Brain pericyte (primary cell): ENCODE data around the gene ZNF668.
"Not testable (repeated sequence)": the region's sequence is repeated elsewhere in the genome, so short reads cannot be mapped to it uniquely, and the experiment has no call there.

ENCODE experiments used
- DNase-seq: peaks from one replicate; pipeline ENCODE4 v3.0.0-alpha.2; 2012; ENCODE audit warnings: low read depth, low spot score

Gene ZNF668

DNA sequence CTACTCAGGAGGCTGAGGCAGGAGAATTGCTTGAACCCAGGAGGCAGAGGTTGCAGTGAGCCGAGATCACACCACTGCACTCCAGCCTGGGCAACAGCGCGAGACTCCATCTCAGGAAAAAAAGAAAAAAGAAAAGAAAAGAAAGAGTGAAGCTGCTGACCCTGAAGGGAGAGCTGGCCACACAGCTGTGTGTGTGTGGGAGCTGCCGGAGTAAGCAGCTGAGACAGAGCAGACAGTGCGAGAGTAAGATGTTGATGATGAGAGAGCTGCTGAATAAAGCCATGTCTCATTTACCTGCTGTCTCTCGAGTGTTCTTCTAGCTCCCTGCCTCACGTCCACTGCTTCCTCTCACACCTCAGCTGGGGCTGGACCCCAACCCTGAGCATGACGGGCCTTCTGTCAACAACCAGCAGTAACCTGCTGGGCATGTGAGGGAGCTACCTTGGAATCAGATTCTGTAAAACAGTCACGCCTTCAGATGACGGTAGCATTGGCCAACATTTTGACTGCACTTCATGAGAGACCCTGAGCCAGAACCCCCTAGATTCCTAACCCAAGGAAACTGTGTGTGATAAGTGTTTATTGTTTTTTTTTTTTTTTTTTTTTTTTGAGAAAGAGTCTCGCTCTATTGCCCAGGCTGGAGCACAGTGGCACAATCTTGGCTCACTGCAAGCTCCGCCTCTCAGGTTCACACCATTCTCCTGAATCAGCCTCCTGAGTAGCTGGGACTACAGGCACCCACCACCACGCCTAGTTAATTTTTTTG is 27.0 kb upstream of the ZNF668 start:
- not testable (repeated sequence) for DNase-seq

DNA sequence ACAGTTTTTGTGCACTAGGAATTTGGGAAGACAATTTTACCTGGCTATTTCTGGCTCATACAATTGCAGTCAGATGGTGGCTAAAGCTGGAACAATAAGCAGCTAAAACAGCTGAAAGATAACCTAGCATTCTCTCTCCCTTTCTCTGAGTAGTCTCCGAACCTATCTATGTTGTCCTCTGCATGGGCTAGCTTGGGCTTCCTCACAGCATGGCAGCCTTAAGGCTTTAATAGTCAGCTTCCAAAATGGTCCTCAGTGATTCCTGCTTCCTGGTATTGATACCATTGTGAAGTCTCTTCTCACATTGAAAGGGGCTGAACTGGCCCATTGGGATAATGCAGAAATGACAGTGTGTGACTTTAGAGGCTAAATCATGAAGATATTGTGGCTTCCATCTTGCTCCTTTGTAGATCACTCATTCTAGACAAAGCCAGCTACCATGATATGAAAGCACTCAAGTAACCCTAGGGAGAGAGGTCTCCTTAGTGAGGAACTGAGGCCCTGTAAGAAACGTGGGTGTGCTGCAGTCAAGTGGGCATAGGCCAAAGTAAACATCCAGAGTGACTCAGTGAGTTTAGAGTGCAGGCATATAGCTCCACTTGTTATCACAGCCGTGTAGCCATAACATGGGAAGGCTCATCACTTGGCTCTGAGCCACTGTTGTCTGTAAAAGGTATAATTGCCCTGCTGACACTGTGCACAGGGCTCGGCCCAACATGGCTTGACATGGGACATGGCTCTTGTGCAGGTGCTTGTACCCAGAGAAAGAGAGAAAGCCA is 26.0 kb upstream of the ZNF668 start:
- DNase-seq = peak; percentile 60

DNA sequence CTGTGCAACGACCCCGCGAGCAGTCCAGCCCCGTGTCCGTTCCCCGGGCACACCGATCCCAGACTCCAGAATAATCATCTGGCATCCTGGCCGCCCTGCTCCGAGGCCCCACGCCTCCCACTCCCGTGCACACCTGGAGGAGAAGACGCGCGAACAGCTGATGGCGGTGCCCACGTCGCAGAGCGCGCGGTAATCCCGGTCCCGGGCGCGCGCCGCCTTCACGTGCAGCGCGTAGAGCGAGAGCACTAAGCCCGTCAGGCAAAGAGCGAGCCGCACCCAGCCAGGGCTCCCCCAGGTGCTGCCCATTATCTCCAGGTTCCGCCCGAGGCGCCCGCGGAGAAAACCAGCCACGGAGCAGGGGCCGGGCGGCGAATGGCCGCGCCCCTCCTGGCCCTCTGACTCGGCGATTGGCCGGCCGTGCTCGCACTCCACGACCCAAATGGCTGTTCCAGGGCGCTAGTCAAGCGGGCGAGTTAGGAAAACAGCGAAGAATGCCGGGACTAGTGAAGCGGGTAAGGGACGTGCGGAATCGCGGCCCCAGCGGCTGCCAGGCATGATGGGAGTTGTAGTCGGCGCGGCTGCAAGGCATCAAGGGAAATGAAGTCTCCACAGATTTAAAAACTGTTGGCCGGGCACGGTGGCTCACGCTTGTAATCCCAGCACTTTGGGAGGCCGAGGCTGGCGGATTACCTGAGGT is 20.5 kb upstream of the ZNF668 start, which contains the start of gene VKORC1:
Gene VKORC1 (minus strand): TSS at position 374 of the 697 bp plus-strand sequence. CDS start 68 bp downstream, at position 306.
- peak; percentile 88 for DNase-seq

DNA sequence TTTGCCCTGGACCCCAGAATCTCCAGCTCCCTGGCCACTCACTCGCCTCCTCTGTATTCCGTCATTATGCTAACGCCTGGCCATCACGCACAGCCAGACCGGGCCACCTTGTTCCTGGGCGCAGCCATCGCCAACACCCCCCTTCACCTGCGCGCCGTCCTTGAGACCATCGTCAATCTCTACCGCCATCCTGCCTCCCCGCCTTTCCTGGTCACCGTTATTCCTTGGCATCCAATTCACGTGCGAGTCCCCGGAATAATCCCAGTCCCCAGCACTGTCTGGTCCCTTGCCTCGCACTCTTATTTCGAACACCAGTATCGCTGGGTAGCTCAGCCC is 20.0 kb upstream of the ZNF668 start:
- no peak for DNase-seq

DNA sequence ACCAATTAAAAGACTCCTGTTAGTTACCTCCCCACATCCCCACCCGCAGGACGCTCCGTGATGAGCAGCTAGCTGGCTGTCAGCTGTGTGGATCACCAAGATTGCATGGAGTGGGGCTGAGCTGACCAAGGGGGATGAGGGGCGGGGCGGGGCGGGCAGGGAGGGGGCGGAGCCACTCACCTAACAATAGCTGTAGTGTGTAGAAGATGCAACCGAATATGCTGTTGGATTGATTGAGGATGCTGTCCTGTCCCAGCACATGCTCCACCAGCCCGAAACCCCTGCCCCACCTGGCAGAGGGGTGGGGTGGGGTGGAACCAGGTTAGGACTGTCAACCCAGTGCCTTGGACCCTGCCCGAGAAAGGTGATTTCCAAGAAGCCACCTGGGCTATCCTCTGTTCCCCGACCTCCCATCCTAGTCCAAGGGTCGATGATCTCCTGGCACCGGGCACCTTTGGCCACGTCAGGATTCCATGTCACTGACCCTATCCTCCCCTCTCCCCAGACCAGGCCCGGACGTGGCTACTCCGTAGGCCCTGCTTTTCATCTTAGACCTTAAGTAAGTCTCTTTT is 19.2 kb upstream of the ZNF668 start:
- DNase-seq = no peak

DNA sequence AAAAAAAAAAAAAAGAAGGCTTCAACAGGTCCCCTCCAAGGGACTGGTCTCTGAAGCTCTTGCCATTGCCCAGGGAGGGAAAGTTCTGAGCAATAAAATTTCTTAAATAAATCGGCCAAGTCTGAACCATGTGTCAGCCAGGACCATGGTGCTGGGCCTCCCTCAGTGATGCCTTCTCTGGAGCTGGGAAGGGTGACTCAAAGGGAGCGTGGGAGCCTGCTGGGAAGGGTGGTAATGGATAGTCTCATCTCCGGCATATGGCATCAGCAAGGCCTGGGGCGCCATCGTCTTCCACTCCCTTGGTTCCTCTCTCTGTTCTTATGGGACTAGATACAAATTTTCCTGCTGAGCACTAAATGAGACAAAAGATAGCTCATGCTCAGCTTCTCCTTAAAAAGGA is 18.3 kb upstream of the ZNF668 start:
- no peak for DNase-seq

DNA sequence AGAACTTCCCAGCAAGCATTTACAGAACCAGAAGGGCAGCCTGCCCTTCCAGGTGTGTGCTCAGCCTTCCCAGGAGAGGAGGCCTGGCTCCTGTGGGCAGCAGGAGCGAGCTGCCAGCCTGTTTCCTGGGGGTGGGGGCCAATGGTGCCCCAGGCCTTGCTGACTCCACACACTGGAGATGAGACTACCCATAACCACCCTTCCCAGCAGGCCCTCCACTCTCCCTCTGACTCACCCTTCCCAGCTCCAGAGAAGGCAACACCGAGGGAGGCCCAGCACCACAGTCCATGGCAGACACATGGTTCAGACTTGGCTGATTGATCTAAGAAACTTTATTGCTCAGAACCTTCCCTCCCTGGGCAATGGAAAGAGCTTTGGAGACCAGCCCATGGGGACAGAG is 16.5 kb upstream of the ZNF668 start:
- DNase-seq = no peak

DNA sequence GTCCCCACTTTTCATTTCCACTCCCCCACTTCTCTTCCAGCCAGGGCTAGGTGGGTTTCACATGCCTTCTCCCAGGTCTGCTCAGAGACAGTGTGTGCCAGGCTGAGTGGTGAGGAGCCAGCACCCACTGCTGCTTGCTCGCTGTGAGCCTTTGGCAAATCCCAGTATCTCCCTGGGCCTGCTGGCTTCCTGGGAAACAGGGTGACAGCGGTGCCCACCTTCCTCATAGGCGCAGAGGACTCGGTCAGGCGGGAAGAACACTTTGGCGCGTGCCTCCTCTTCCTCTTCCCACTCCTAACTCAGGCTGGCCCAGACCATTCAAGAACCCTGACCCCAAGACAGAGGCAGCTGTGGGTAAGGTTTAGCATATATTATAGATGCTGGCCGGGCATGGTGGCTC is 15.2 kb upstream of the ZNF668 start:
- no peak for DNase-seq

DNA sequence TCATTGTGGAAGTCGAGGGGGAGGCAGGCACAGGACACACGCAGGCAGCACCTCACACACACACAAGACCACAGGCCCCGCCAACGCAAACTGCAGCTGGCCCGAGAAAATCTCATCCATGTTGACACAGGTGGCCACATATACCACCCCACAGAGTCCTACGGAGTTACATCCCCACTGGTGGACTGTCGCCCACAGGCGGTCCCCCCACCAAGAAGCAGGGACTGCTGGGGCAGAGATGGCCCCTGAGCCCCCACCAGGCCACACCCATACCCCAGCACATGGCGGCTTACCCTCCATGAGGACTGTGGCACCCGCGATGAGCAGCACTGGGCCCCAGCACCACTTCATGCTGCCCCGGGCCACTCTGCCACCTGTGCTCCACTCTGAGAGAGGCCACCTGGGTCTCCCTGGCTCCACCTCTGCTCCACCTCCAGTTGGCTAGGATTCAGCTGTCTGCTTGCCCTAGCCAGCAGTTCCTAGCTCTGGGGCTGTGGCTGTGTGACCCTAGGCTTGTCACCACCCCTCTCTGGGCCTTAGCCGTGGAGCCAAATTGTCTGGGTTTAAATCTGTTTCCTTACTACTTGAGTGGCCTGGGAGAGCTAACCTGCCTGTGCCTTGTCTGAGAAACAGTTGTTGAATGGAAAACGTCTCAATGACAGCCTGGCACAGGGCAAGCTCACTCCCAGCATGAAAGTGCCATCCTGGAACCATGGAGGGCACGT is 14.6 kb upstream of the ZNF668 start, which contains the start of gene PRSS53:
Gene PRSS53 (minus strand): TSS at position 485 of the 725 bp plus-strand sequence. CDS start 134 bp downstream, at position 351.
- DNase-seq = no peak

DNA sequence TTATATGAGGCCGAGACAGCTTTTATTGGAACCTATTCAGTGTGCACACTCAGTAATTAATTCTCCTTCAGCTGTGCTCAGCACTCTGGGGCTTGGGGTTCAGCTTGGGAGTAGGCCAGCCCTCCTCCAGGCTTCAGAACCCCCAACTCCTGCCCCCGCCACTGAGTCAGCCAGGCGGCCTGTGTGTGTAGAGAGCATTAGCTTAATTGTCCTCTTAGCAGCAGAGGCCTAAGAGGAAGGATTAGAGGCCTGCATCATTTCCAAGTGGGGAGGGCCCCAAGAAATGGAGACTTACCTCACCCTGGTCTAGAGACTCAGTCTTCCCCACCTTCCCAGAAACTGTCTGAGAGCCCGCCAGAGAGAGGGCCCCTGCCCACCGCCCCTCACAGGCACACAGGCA is 13.9 kb upstream of the ZNF668 start:
- DNase-seq = no peak

DNA sequence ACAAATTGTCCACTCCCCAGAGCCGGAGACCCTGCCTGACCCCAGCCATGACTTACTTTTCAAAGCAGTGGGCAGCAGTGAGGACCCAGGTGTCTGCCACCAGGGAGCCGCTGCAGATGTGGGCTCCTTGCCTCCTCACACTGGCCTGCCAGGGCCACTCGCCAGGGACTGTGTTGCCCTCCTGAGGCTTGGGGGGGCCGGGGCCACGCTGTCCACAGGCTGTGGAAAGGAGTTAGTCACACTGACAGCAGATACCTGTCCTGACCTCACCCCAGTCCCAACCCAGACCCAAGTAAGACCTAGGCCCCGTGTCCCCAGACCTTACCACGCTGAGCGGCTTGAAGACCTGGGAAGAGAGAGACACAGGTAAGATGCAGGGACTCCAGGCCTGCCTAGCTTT is 13.4 kb upstream of the ZNF668 start:
- no peak for DNase-seq

DNA sequence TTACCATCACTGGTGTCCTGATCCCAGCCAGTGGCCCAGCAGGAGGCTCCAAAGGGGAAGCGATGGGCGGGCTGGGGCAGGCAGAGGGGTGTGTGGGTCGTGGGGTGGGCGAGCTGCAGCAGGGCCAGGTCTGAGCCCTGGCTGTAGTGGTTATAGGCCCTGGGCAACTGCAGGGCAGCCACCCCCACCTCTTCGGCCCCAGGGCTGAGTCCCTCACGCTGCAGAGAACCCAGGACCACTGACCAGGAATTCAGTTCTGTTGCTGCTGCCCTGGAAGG is 12.5 kb upstream of the ZNF668 start:
- no peak for DNase-seq

DNA sequence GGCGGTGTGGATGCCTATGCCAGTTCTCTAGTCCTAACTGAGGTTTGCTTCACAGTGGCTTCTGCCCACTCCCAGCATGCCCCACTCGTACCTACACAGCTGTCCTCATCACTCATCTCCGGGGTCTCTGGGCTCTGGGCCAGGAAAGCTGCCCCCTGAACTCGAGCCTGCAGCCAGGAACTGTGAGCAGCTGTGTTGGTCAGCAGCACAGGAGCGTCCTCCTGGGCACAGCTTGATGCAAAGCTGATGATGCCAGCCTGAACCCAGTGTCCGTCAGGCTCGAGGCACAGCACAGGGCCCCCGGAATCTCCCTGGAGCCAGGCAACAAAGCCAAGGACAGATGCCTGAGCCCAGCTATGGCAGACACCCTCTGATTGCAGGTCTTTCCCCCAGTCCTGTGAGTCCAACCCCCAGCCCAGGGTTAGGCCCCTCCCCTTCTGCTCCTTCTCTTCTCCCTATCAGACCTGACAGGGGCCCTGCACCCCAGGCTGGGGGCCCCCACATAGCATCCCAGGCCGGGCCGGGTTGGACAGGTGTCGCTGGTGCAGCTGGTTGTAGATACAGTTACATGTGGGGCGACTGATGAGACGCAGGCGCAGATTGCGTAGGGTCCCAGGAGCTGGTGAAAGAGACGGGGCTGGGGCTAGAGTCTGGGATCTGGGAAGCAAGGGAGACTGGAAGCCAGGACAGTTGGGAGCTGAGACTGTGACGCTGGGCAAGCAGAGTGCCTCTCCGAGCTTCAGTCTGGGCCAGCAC is 12.0 kb upstream of the ZNF668 start:
- no peak for DNase-seq

DNA sequence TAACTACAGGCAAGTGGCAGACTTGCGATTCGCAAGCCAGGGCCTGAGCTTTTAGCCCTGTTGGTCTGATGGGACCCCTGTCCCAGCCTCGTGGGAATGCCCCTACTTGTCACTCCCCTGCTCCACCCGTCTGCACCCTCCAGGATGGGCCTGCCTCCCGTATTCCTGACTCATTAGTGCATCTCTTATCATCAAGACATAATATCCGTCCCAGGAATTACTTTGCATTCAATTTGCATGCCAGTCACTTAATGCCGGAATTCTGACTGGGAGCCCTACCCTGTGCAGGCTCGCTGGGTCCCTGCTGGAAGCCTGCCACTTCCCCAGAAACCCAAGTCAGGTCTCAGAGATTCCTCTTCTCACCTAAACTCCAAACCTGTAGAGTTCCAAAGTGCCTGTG is 11.4 kb upstream of the ZNF668 start:
- DNase-seq = no peak

DNA sequence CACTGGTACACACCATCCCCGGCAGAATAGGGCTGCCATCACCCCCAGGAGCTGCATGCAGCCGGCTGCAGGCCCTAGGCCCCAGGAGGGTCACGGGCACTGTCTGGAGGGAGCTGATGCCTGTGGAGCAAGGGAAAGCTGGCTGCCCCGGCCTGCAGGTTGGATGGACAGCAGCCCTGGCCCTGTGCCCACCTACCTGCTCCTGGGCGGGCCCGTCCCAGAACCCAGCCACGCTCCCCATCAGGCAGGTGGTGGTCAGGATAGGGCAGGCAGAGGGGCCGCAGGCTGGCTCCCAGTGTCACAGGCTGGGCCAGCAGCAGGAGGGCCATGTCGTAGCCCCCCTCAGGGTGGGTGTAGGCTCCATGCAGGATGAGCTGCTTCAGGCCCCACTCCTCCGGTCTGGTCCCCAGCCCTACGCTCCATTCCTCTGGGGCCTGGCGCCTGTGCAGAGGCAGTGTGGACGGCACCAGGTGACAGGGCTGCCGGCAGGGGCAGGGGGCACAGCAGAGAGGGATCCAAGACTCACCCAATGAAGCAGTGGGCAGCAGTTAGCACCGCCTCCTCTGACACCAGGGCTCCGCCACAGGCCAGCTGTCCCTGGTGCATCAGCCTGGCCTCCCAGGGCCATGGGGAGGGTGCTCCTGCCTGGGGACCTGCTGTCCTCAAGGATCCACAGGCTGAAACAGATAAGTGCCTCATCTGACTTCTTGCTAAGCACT is 10.7 kb upstream of the ZNF668 start:
- DNase-seq = no peak

DNA sequence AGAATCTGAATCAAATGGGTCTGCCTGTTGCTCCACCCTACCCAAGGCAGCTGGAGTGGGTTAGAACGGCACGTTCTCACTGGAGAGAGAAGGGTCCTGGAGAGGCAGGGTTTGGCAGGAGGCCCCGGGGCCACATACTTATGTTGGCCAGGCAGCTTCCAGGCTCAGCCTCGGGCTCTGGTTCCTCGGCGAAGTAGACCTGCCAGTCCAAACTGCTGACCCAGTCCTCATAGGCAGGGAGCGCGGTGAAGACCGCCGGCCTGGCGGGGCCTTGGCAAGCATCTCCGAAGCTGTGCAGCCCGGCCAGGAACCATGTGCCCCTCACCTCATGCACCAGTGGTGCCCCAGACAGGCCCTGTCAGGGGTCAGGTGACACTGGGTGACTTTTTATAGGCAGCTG is 9.9 kb upstream of the ZNF668 start:
- DNase-seq = no peak

DNA sequence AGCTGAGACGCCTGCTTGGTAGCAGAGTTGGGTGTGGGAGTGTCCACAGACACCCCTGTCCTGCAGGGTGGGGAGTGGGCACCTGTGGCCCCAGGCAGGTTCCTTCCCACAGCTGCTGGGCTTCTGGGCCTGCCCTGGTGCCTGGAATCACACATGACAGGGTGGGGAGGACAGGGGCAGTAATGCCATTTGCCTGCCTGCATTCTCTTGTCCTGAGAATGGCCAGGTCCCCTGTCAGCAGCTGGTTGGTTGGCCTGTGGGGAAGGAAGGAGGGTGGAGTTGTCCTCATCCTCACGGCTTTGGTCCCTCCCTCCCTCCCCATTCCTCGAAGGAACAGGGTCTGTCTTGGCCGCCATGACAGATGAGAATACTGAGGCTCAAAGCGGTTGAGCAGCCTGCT is 9.5 kb upstream of the ZNF668 start:
- no peak for DNase-seq

DNA sequence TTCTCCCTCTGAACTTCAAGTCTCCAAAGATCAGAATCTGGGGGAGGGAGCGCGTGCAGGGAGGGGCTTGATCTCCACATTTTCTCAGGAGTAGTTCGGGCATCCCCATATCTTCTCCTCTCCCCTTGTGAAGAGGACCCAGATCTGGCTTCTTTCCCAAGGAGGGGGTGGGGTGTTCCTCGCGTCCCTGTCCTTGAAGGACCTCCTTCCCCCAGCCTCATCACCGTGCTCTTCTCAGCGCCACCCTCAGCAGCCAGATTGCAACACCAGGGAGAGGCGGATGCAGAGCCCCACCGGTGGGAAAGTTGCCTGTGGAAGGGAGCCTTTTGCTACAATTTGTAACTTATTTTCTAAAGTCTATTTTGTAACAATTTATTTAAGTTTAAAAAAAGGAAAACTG is 9.0 kb upstream of the ZNF668 start:
- DNase-seq = no peak

DNA sequence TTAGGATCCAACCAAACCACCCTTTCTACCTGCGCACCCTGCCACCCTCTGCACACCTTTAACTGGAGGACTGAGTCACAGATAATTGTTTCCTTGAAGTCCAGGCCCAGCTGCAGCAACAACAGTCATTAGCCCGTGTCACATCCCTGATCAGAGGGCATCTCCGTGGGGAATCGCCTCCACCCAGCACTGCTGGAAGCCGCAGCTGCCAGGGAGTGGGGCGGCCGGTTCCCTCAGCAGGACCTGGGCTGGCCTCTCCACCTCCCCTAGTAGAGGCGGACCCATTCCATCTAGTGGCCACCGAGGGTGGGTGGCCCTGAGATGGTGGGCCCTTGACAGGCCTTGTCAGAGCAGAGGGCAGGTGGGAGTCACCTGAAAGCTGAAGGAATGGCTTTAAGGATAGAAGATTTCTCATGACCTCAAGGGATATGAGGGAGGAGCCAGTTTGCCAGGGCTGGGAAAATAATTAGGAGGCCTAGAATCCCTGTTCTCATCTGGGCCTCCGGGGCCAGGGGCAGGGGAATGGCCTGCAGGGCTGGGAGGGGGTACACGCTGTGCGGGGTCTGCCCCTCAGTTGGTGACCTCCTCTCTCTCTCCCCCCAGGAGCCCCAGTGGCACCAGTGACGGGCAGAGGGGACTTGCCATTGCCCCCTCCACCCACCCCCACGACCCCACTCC is 8.5 kb upstream of the ZNF668 start:
- DNase-seq = no peak
